HG02588 (cell line): Measurements from ENCODE around the gene C1orf74.

Experiments used
- ATAC-seq: cut with Tn5 transposase; IDR thresholded peaks from one replicate; pipeline ENCODE4 v1.9.1; 2021; ENCODE audit warnings: mild to moderate bottlenecking, moderate library complexity; ENCODE audit not compliant: unreplicated experiment

Gene C1orf74

DNA sequence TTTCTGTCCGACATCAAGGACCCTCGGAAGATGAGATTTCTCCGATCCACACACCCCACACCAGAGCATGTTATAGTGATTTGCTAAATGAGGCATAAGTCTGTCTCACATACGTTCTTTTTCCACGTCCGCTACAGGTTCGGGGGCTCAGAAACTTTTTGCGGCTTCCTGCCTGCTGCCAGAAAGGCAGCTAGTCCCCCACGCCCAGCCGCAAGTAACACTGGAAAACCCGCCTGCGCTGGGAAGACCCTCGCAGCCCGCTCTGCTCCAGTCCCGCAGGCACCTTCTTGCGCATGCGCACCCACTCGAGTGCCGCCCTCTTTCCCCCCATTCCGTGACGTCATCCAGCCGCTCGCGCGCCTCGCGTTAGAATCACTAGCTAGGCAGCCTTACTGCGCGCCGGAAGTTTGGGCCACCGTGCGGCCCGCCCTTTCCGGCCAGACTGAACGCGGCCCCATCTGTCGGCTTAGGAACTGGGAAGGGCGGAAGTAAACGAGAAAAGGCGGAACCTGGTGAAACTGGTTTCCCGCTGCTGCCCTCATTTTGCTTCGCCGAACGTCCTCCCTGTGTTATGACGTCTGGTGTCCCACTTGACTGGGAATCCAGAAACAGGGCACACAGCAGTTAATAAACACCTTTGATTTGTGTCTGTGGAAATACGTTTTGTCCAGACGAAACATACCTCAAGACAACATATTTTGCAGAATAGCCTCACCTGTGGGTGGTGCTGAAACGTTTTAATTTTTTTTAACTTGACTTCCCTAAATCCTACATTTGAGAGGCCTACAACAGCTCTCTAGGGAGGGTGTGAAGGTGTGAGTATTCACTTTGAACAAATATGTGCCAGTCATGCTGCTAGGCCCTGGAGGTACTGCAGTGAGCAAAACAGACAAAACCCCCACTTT, at the start of gene C1orf74:
Gene C1orf74 (minus strand): TSS at position 295 of the 905 bp plus-strand sequence. CDS start 925 bp downstream, outside the sequence.
- peak; percentile 99 for ATAC-seq

DNA sequence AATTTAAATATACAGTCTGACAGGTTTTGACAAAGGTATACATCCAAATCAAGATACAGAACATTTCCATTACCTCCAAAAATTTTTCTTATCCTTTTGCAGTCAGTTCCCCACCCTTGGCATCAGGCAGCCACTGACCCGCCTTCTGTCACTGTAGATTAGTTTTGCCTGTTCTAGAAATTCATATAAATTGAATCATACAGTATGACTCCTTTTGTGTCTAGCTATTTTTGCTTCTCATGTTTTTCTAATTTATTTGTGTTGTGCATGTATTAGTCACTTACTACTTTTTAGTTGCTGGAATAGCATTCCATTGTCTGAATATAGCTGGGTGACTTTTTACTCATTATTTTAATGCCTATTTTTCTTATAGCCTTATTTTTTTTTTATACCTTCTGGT, 47.3 kb upstream of the C1orf74 start:
- no peak for ATAC-seq

DNA sequence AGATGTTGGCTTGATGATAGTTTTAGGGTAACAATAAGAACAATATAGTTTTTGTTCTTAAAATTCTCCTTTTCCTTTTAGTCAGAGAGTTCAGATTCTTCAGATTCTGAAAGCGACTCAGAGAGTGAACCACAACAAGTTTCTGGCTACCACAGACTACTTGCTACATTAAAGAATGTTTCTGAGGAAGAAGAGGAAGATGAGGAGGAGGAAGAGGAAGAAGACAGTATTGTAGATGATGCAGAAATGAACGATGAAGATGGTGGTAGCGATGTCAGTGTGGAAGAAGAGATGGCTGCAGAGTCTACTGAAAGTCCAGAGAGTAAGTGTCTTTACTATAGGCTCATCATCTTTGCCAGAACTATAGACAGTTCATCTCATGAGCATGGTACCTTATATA, 46.4 kb upstream of the C1orf74 start:
- no peak for ATAC-seq

DNA sequence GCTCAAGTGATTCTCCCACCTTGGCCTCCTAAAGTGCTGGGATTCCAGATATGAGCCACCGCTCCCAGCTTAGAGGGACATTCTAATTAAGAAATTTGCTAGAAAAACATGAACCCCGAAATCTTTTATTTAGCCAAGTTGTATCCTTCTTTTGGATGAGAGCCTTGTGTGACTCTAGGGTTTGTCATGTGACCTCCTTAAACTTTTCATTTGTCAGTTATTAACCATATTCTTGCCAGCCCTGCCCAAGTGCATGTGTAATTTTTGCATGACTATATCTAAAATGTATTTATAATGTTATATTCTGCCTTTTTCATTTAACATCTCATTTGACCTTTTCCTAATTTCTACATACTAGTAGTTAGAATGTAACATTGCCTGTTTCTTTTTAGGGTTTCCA, 45.4 kb upstream of the C1orf74 start:
- no peak for ATAC-seq

DNA sequence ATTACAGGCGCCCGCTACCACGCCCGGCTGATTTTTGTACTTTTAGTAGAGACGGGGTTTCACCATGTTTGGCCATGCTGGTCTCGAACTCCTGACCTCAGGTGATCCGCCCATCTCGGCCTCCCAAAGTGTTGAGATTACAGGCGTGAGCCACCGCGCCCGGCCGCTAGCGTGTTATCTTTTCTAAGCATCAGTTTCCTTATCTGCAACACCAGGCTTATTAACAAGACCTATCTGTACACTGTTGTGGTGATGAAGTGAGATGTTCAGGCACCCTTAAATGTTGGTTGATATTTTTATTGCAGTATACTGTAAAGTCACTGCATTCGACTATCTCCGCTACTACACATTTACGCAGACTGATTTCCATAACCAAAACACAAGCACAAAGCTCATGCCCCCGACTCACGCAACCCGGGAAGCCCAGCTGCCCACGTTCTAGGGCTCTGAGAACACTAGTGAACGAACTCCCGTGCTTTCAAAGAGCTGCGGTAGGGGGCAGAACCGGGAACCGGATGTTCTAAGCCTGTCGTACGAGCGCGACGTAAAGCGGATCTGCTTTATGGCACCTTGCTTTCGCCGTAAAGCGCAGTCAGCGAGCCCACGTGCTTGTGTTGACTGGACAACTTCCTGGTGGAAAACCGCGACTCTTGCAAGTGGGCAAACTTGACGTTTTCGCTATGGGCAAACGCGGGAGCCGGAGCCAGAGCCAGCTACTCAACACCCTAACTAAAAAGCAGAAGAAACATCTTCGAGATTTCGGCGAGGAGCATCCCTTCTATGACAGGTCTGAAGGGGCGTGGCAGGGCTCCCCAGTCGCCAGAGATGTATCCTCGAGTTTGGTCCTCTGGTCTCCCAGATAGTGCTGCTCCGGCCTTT, 43.3 kb upstream of the C1orf74 start, which contains the start of gene UTP25:
Gene UTP25 (plus strand): TSS at position 589 of the 879 bp plus-strand sequence. CDS start 92 bp downstream, at position 681.
- peak; percentile 95 for ATAC-seq

DNA sequence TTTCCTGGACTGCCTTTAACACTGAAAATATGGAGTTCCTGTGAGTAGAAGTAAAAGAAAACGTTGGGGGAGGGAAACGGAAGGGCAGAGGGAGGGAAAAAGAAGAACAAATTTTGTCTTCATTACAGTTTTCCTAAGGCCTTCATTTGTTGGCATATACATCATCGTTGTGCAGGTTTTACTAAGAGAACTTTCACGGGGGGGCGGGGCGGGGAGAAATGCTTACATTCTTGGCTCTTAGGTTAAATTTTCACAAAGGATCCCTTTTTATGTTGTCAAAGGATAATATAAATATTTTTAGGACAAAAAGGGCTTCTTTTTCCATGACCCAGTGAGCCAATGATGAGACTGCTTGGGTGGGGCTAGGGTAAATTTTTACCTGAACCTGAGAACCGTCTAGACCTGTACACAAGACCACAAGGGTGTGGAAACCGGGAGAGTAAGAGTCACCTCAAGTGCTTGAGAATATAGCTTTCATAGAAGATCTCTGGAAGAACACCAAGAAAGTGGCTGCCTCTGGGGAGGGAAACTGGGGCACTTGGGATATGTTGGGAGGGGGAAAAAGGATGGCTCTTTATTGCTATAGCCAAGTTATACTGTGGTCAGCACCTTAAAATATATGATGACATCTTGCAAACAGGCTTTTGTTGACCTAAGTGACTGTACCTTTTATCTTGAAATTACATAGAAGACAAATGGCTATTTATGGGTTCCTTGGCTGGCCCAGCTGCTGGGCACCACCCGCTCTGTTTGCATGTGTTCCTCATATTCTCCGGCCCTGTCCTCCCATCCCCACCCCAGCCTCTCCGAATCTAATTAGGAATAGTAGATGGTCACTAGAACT, 41.5 kb upstream of the C1orf74 start:
- ATAC-seq: no peak

DNA sequence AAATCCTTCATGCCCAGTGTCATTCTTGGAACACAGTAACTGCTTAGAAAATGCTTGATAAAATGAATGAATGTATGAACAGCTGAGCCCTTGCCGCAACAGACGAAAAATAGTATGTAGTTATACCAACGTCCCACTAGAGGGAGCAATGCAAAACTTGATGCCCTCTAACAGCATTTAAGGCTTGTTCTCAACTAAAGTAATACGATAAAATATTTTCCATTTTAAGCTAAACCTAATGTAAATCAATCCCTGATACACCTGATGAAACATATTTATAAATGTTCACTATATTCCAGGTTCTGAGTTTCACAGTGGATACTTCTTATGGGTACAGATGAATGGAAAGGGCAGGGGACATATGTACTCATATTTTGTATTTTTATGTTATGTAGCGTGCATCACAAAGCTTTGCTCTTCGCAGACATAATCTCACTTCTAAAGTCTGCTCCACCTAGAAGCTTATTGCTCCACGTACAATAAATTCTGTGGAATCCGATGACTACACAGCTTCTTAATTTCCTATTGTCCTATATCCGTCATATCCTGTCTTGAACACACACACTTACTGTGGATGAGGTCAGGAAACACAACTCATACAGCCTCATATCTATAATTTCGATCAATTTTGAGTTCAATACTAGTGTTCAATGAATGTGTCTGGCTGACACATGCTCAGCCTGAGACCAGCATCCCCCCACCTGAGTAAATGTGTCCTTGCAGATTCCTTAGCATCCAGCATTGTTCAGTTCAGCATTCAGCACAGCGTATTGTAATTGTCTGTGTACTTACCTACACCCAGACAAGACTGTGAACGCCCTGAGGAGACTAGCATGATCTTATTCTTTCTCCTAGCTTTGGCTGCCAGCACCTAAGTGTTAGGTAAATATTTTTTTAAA, 39.0 kb upstream of the C1orf74 start:
- ATAC-seq: no peak

DNA sequence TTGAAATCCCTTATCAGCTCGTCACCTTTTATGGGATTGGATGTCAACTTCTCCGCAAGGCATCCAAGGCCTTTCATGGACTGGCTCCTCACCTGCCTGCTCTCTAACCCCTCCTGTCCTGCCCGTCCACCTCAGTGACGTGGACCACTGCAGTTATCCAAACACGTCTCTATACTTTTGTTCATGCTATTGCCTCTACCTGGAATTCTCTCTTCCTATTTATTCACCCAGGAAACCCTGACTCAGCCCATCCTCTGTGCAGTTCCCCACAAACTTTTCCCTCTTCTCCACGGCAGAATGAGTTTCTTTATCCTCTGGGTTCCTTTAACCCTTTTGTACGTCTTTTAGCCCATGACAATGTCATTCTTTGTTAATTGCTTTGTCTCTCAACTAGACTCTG, 38.3 kb upstream of the C1orf74 start:
- no peak for ATAC-seq

DNA sequence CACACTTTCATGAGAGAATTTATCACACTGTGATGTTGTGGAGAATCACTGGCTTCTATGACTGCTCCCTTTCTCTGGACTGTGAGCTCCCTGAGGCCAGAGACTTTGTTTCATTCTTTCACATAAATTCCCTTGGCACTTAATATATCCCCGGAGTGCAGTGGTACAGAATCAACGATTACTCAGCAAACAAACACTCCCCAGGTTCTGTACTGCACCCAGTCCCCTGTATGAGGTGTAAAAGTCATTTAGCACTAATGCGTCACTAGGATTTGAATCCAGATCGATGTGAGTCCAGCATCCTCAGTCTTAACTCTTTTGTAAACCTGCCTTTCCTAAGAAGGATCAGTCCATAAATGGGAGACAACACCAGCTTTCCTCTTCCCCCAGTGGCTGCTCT, 36.6 kb upstream of the C1orf74 start:
- no peak for ATAC-seq

DNA sequence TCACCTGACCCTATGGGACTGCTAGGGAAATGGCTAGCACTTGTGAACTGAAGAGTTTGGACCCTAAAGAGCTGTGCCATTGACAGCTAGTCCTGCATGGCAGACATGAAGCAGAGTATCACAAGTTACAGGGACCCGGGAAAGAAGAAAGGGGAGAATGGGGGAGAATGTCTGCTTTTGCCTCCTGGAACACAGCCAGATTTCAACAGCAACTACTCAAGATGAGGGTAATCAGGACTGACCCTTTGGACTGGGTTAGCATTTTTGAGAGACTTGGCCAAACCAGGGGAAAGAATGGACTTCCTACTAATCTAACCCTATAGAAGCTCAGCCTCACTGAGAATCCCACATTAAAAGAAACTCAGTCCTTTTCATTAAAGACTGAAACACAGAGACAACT, 34.7 kb upstream of the C1orf74 start:
- no peak for ATAC-seq

DNA sequence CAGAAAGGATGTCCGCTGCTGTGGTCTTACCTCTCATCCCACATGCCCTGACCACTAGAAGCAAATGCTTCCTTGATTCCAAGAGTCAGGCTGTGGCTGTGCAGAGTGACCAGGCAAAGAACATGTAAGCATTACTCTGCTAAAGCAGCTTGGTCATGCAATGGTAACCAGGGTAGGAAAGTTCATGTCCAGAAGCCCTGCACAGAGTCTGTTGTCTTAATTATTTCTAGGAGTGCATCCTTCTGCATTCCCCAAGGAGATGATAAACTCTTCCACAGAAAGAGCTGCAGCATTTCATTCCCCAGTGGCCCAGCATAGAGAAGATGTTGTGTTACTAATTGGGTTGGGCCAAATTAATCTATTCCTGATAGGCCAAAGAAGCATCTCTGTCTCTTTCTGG, 33.3 kb upstream of the C1orf74 start:
- no peak for ATAC-seq

DNA sequence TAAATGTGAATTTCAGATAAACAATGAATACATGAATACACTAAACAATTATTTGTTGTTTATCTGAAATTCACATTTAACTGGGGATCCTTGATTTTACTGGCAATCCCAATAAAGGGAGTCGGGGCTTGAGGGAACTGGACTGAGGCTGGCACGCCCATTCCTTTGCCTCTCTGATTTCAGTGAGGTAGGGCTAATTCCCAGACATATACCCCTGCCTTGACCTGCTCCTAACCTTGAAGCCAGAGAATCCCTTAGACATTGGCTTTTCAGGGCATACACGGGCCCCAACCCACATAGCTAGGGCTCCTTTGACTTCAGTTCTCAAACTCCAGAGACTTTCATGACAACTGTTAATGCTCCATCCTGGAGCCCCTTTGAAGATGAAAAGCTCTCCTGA, 32.6 kb upstream of the C1orf74 start:
- no peak for ATAC-seq

DNA sequence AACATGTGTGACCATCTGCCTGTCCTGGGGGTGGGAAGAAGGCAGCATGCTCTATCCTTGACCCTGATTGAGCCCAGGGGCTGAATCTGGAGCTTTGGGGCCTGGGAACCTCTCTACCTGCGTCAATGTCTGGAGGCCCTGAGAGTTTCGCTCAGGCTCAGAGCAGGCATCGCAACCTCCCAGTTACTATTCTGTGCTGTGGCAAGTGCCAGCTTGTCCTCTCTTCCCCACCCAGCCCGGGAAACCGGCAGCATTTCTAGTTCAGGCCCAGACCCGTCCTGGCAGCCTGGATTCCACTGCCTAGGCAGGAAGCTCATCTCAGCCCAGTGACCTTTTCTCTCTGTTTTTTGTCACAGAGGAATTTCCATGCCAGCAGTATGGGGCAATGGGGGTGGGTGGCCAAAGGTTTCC, 31.6 kb upstream of the C1orf74 start:
- no peak for ATAC-seq

DNA sequence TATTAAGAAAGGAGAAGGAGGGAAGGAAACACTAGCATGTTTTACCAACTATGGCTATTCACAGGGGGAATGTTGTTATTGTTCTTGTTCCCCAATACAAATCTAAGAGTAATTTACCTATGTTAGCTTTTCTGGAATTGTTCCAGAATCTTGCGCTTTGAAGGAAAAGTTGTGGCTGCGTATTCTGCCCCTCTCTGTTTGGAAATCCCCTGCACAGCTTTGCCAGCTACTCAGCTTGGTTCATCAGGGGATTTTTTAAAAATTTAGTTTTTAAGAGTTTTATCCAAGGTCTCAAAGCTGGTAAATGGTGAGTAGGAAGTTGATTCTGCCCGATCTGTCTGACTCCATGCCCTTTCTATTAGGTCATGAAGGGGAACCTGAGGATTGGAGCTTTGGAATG, 31.1 kb upstream of the C1orf74 start:
- no peak for ATAC-seq

DNA sequence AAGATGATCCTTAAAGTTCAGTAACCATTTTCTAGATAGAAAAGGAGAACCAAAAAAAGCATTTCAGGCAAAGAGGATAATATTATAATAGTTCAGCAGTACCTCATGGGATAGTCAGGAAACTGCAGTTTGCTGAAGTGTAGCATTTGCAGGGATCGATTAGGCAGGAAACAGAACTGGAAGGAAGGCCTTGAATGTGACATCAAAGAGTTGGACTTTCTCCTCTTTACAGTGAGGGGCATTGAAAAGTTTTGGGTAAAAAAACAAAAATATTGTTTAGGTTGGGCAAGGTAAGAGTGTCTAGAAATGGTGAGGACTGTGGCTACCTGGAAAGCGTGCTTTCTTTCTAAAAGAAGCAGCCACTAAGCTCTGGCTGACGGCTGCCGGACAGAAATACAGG, 29.5 kb upstream of the C1orf74 start:
- ATAC-seq: no peak

DNA sequence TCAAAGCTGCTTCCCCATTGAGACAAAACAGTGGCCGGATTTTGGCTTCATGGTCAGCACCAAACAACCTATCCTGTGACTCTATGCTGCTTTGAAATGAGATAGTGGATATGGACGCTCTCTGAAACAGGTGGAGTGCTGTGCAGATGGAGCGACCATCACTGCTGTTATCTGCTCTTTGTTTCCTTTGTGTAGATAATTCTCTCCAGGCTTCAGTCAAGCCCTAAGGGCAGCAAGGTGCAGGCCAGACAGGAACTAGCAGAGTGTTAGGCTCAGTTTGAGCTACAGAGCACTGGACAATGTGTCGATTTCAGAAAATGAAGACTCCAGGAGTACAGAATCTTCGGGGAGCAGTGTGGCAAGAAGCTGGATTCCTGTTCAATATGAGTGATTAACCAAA, 26.4 kb upstream of the C1orf74 start:
- ATAC-seq: no peak

DNA sequence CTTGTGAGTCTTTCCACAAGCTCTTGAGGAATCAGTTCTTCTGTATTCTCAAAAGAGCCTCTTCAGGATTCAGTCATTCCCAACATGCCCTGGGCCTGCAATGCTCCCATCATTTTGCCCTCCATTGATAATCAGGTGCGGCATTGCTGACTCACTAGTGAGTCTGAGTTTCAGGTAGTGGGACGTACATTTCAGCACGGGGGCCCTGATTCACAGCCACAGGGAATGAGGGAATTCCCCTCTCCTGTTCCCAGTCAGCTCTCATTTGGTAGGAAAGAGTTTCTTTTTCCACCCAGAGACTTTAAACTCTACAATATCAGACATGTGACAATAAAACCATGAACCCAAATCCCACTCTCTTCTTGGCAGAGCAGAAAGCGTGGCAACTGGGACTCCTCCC, 25.3 kb upstream of the C1orf74 start:
- ATAC-seq: no peak

DNA sequence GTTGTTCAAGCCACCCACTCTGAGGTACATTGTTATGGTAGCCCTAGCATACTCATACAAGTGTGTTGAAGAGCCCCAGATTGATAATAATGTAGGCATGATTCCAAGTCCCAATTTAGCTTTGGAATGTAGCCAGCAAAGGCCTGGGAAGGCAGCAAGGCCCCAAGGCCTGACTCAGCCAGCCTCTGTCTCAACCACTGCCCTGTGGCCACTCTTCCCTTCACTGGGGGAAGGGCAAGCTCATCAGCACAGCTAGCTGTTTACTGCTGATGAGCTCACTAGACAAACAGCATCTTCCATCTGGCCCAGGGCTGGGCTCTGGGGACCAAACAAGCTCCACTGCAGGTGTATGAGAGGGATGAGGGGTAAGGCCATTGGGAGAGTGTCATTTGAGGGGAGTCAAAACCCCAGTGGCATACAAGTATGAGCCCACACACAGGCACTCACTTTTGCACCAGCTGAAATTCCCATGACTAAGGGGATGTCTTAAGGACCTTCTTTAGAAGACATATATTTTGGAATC, 23.8 kb upstream of the C1orf74 start:
- no peak for ATAC-seq

DNA sequence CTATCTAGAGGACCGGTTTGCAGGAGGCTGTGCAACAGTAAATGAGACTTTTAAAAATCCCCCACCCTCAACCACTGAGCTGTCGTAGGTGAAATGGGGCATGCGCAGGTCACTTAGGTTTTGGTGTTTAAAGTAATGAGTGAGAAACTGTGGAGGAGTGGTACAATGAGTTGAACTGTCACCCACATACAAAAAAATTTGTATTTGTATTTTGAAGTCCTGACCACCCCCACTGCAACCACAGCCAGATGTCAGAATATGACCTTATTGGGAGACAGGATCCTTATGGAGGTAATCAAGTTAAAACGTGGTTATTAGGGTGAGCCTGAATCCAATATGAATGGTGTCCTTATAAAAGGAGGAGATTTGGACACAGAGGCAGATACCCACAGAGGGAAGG, 23.1 kb upstream of the C1orf74 start:
- ATAC-seq: no peak
